ENCODE data around the gene KDM2A.
A peak's percentile ranks its signal among the peaks of the same experiment; 100 is the strongest.

The KDM2A gene

DNA sequence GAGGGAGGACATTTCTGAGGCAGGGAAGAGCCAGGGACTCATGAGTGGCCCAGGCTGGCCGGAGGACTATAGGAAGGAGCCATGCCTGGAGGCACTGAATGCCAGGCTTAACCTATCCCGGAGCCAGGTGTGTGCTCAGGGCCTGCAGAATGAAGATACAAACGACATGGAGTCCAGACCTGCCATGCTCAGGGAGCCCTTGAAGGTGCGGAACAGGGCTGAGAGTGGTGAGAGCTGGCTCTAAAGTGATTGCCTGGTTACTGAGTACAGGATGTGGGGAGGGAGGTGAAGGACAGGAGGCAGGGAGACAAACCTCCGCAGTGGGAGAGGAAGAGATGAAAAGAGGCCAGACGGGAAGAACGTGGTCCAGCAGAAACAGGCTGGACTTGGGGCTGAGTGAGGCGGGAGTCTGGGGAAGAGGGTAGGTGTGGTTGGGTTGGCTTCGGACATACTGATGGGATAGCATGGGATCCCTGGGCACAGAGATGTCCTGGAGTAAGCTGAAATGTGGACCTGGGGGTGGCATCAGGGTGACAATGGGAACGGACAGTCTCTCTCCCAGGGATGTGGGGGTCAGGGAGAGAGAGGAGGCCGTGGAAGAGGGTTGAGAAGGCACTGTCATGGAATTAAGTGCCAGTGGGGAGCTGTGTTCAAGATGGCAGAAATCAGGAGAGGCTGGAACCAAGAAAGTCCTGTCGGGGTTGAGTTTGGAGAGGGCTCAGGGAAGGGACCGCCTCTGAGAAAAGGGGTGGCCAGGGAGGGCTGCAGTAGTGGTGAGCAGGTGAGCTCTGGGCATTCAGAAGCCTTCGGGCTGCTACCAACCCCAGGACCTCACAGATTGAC lies 168.5 kb downstream of the KDM2A start:
- DNase-seq, result no peak

DNA sequence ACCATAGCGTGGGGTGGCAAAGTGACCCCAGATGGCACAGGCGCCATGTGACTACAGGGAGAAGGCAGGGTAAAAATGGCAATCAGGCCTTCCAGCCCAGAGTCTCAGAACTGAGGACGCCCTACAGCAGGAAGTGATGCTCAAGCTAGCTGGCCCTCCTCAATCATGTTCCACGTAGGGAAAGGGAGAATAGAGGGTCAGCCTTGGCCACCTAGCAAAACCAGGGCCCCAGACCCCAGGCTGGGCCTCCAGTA lies 169.1 kb downstream of the KDM2A start:
- DNase-seq, result no peak

DNA sequence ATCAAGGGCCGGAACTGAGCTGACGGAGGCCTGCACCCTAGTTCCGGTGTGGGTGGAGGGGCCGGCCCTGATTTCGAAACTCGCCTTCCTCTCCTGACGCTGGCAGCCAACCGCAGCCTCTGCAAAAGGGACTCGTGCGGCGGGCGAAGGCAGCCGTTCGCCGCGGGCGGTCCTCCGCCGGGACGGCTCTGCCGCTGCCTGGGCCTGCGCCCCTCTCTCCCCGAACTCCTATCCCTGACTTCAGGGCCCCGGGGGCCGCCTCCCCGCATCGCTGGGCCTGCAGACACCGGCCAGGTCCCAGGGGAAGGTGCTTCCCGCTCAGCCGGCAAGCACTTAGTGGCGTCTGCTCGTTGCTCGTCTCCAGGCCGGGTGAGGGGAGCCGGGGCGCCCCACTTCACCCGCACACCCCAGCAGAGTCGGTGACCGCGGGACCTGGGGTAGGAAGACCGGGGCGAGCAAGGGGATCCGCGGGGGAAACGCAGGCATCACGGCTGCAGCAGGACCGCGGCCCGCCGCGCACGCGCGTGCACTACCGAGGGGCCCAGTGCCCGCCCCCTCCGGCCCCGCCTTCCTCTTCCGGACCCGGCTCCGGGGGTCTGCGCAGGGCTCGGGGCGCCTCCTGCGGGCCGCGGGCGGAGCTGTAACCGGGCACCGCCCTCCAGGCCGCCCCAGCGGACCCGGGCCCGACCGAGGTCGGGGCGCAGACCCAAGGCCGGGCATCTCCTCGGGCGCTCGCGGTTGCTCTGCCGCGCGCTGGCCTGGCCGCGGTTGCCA lies 169.6 kb downstream of the KDM2A start:
- peak; percentile 60 to 89 (median 72) for DNase-seq

DNA sequence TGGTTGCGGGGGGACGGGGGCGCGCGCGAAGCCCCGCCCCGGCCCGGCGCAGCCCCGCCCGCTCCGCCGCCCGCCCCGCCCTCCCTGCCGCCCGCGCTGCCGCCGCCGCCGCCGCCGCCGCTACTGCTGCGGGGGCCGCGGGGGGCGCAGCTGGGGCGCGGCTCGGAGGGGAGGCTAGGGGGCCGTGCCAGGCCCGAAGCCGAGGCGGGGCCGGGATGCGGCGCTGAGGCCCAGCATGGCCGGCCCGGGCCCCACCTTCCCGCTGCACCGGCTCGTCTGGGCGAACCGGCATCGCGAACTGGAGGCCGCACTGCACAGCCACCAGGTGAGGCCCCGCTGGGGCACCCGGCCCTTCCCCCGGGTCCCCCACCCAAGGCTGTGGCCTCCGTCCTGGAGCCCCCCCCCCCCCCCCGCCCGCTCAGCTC lies 170.2 kb downstream of the KDM2A start, which contains the start of gene ANKRD13D:
TSS of gene ANKRD13D (plus strand) at position 78 of the 425 bp plus-strand sequence. CDS start at position 236, 158 bp downstream.
- no peak for DNase-seq

DNA sequence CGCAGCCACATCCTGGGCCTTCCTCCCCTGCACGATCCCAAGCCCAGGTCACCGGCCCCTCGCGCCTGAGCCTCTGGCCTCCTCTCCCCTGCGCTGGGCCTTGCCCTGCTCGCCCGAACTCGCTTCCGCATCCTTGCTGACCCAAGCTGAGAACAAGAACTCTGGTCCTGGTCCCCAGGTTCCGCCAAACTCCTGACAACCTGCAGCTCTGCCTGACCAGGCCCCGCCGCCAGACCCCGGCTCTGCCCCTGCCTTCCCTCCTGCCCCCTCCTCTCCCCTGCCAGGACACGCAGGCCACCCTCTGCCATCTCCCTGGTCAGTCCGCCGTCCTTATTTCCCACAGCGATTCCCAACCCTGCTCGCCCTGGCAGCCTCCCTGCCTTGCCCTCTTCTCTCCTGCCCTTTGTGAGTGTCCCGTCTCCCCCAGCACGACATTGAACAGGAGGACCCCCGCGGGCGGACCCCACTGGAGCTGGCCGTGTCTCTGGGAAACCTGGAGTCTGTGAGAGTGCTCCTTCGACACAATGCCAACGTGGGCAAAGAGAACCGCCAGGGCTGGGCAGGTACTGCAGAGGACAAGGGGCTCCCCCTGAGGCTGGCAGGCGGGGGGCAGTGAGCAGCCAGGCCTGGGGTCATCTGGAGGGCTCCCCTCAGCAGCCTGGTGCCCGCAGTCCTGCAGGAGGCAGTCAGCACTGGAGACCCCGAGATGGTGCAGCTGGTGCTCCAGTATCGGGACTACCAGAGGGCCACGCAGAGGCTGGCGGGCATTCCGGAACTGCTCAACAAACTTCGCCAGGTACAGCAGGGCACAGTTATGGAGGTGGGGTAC lies 170.8 kb downstream of the KDM2A start:
- DNase-seq, result no peak

DNA sequence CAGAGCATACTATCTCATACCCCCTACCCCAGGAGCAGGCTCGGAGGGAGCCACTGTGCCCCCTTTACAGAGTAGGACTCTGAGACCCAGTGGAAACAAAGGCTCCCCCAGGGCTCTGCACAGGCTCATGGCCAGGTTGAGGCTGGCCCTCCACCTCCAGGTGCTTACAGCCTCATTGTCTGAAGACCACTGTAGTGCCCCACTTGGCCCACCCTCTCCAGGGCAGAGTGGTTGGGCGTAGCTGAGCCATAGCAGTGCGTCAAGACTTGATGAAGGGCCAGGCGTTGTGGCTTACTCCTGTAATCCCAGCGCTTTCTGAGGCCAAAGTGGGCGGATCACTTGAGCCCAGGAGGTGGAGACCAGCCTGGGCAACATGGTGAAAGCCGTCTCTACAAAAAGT lies 171.7 kb downstream of the KDM2A start:
- no peak for DNase-seq

DNA sequence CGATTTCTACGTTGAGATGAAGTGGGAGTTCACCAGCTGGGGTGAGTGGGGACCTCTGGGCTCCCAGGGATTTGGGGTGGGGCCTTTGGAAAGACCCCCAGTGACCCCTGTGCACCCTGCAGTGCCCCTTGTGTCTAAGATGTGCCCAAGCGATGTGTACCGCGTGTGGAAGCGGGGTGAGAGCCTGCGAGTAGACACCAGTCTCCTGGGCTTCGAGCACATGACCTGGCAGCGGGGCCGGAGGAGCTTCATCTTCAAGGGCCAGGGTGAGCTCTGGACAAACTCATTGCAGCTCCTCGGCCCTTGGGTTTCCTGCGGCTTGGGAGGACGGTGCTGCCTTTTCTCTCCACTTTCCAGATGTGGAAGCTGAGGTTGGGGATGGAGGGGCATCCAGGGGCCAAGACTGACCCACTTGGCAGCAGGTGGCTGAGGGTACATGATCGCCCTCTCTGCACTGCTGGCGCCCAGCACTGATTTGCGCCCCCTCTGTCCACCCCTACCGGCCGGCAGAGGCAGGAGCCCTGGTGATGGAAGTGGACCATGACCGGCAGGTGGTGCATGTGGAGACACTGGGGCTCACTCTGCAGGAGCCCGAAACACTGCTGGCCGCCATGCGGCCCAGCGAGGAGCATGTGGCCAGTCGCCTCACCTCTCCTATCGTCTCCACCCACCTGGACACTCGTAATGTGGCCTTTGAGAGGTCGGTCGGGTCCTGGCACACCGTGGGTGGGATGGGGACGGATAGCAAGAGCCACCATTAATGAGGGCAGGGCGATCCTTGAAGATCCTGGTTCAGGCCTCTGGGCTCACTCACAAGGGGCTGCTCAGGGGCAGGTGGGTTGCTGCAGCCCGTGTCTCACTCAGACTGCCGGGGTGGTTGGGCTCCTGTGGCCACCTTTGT lies 172.7 kb downstream of the KDM2A start:
- DNase-seq, result no peak

DNA sequence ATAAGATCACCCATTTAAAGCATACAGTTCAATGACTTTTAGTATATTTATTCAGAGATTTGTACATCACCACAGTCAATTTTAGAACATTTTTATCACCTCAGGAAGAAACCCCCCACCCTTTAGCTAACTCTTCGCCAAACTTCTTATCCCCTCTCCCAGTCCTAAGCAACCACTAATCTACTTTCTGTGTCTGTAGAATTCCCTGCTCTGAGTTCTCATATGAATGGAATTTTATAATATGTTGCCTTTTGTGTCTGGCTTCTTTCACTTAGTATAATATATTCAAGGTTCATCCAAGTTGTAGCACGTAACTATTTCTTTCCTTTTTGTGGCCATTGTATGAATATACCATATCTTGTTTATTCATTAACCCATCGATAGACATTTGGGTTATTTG lies 173.6 kb downstream of the KDM2A start:
- DNase-seq, result no peak

DNA sequence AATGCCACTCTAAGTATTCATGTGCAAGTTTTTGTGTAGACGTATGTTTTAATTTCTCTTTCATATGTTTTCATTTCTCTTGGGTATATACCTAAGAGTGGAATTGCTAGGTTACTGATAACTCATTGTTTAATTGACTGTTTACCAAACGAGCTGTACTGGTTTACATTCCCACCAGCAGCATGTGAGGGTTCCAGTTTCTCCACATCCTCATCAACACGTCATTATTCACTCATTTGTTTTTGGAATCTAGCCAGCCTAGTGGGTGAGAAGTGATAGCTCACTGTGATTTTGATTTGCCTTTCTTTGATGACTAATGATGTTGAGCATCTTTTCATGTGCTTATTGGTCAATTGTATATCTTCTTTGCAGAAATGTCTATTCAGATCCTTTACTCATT lies 174.0 kb downstream of the KDM2A start:
- no peak for DNase-seq

DNA sequence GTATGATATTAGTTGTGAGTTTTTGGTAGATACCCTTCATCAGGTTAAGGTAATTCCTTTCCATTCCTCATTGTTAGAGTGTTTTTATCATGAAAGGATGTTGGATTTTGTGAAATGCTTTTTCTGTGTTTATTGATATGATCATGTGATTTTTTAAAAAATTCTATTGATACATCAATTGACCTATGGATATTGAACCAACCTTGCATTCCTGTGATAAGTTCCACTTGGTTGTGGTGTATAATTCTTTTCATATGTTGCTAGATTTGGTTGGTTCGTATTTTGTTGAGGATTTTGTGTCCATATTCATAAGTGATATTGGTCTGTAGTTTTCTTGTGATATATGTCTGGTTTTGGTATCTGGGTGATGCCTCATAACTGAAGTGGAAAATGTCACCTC lies 176.8 kb downstream of the KDM2A start:
- no peak for DNase-seq

DNA sequence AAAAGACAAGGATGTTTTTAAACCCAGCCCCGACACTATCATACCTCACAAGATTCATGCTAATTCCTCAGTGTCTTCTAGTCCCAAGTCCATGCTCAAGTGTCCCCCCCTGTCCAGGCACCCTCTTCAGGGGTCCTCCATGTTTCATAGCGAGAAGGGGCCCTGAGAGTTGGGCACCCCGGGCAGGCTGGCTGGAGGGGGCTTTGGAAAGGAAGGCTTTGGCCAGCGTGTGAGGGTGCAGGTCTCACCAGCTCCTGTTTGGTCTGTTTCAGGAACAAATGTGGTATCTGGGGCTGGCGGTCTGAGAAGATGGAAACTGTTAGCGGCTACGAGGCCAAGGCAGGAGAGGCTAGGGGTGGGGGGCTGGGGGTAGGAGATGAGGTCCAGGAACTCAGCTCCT lies 179.7 kb downstream of the KDM2A start:
- DNase-seq, result no peak

DNA sequence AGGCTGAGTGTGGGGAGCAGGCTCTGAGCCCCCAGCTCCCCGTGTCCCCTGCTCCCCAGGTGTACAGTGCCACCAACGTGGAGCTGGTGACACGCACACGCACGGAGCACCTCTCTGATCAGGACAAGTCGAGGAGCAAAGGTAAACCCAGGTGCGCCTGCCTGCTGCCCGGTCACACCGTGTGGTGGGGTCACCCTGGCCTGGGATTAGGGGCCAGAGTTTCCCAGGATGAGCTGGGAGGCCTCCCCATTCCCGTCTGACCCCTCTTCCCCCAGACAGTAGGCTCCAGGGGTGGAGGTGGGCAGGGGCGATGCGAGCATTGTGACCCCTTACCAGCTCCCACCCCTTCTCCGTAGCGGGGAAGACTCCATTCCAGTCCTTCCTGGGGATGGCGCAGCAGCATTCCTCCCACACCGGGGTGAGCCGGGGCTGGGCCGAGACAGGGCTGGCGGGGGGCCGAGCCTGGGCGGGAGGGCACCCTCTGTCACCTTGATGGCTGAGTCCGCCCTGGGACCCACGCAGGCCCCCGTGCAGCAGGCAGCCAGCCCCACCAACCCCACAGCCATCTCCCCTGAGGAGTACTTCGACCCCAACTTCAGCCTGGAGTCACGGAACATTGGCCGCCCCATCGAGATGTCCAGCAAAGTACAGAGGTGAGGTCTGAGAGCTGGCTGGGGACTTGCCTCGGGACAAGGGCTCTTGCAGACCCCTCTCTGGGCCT lies 180.6 kb downstream of the KDM2A start:
- DNase-seq, result no peak

DNA sequence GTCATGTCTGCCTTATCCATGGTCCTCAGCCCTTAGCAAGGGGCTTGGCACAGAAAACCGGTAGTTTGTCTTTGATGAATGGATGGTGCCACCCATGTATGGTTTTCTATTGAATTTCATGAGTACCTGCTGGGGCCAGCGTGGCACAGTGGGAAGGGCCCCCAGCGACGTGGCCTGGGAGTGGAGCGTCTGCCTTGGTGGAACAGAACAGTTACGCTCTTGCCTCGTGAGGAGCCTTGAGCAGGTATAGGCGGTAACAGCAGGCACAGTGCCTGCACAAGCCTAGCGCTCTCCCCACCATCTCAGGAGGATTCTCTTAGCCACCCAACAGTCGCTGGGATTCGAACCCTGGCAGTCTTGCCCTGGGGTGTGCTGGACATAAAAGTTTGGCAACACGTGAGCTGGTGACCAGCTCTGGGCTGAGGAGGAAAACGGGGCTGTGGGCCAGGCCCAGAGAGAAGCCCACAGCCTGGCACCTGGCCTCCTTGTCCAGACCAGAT lies 181.2 kb downstream of the KDM2A start:
- DNase-seq, result no peak

DNA sequence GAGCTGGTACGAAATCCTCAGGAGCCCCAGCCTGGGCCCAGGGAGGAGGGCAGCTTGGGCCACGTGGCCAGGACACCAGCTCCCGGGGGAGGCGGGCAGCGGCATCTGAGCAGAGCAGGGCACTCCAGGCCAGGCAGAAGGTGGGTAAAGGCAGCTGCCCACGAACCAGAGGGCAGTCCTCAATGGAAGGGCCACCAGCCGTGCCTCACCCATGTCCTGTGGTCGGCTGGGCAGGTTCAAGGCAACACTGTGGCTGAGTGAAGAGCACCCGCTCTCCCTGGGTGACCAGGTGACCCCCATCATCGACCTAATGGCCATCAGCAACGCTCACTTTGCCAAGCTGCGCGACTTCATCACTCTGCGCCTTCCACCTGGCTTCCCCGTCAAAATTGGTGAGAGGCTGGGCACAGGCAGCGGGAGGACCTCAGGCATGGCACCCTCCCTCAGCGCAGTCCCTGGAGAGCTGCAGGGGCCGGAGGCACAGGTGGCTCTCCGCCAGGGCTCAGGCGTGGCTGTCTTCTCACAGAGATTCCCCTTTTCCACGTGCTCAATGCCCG lies 181.8 kb downstream of the KDM2A start:
- DNase-seq, result no peak

DNA sequence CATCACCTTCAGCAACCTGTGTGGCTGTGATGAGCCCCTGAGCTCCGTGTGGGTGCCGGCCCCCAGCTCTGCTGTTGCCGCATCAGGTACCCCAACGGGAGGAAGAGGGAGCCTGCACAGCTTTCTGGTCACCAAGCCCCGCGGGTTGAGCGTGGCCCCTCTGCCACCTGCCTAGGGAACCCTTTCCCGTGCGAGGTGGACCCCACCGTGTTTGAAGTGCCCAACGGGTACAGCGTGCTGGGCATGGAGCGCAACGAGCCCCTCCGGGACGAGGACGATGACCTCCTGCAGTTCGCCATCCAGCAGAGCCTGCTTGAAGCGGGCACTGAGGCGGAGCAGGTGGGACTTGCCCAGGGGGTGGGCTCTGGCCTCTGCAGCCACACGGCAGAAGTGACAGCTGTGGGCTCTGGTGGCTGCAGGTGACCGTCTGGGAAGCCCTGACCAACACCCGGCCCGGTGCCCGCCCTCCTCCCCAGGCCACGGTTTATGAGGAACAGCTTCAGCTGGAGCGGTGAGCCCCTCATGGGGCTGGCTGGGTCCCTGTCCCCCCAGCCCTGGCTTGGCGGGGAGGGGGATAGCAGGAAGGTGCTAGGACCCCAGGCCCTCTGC lies 182.4 kb downstream of the KDM2A start:
- no peak for DNase-seq

DNA sequence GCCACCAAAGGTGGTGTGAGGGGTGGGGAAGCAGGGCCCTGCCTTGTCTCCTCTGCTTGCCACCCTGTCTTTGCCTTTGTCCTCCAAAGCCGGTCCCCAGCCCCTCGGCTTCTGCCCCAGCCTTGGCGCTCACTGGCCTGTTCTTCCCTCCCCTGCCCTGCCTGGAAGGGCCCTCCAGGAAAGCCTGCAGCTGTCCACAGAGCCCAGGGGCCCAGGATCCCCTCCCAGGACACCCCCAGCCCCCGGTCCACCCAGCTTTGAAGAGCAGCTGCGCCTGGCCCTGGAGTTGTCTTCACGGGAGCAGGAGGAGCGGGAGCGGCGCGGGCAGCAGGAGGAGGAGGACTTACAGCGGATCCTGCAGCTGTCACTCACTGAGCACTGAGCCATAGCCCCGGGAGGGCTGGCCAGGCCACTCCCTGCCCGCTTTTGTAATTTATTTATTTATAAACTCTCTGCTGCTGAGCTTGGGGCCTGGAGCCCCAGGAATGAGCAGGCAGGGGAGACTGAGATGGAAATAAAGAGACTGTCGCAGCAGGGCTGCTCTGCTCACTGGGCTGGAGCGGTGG lies 183.0 kb downstream of the KDM2A start:
- no peak for DNase-seq

DNA sequence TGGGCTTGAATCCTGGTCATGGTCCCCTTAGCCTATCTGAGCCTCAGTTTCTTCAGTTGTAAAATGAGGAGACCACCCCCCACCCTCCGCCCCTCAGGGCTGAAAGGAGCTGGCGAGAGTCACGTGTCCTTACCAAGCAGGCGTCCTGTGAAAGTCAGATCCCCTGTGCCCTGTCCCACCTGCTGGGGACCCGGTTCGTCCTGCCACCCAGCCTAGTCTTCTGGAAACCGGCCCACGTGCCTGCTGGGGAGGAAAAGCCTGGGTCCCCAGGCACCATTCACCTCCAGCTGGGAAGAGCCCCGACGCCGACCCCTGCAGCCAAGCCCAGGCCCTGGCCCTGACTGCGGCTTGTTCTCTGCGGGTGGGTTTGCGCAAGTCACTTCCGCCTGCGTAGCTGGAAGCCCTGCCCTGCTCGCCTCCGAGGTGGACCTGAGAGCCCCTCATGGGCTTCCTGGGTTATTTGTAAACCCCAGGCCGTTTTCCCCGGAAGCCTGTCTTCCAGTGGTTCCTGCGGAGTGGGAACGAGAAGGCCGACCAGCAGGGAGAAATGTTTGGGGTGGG lies 183.6 kb downstream of the KDM2A start:
- DNase-seq, result no peak

DNA sequence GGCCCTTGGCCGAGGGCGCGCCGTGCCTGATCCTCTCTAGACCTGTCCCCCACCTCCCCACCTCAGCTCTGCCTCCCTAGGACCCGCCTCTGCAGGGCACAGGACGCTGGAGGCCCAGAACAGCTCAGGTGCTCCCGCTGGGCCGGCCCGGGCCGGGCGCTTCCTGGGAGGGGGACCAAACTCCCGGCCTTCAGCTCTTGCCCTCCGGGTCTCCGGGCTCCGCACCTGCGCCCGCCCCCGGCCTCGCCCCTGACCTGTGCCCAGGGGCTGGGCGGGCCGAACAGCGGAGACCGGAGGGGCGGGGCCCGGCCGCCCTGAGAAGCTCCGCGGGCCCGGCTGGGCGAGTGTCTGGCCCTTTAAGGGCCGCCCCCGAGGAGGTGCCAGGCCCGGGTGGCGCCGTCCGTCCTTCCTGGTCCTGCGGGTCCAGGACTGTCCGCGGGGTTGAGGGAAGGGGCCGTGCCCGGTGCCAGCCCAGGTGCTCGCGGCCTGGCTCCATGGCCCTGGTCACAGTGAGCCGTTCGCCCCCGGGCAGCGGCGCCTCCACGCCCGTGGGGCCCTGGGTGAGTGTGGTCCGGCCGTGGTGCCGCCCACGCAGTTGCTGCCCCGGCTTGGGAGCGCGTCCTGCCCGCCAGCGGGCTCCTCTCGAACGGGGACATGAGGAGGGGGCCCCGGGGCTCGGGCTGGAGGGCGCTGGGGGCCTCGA lies 184.2 kb downstream of the KDM2A start, which contains the start of gene SSH3:
TSS of gene SSH3 (plus strand) at position 399 of the 703 bp plus-strand sequence. CDS start at position 495, 96 bp downstream.
- peak in 1 of 4 experiments; percentile 24 for DNase-seq

DNA sequence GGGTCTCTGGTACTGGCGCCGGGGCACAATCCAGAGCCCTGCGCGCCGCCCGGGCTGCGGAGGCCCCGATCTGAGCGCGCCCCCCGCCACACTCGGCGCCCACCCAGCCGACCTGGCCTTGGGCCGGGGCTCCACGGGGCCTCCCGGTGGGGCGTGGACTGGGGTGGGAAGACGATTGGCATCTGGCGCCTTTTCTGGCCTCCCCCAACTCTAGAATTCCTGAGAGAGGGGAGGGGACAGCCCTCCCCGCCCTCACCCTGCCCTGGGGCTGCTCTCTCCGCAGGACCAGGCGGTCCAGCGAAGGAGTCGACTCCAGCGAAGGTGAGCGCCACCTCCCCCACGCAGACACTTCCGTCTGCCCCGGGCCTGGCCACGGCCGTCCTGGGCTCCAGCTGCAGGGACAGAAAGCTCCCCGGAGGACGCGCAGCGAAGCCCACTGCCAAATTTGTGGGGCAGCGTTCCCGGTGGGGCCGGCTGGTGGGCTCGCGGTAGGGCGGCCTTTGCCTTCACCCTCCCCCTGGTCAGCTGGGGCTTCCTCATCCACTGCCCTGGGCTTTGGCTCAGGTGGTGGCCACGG lies 184.9 kb downstream of the KDM2A start:
- peak in 1 of 4 experiments; percentile 32 for DNase-seq
